ENCODE measurements around the gene AQP3. TPM values are rescaled to one million over a fixed set of nuclear protein-coding genes. Genes with fewer than 3 reads are reported as not detected.
A peak's percentile ranks its signal among the peaks of the same experiment; 100 is the strongest.

Gene AQP3
- total and polyA plus RNA-seq, 12 donors, result 1.9 to 37.2 (median 10.1) TPM

- WGBS, 2 donors, result 92 to 94% methylated on average over 1 of the region's 1 CpG
- no peak for ATAC-seq
- DNase-seq, result no peak
- Histone ChIP-seq H3K27me3 (peaks cover 0 to 5% (median 0%) of the 10 kb centered on the region in 7 donors), H3K4me3 (no peak overlapping the region), H3K4me1 (peaks cover 4 to 43% (median 30%) of the 10 kb centered on the region in 9 donors), H3K27ac (no peak overlapping the region), H3K9me3 (no peaks in the 10 kb centered on the region), H3K36me3 (peaks cover 0 to 5% (median 0%) of the 10 kb centered on the region in 9 donors)
- TF ChIP-seq CTCF (IDR thresholded peaks at IDR 0.05), result no peak
- intact Hi-C loops (cut with DNase I), result no loop called here
These were observed 9.5 kb downstream of the AQP3 start for GRCh38 chr9:33437898-33438297.

- Histone ChIP-seq H3K36me3 (peaks cover 0 to 4% (median 0%) of the 10 kb centered on the region in 9 donors), H3K9me3 (no peaks in the 10 kb centered on the region), H3K27me3 (peaks cover 0 to 5% (median 0%) of the 10 kb centered on the region in 7 donors), H3K4me3 (no peak overlapping the region), H3K27ac (peak overlapping the region in 8 of 10 donors; percentile 22 to 62 (median 42)), H3K4me1 (peaks cover 4 to 43% (median 30%) of the 10 kb centered on the region in 9 donors)
- intact Hi-C loops (cut with DNase I), result no loop called here
- TF ChIP-seq CTCF (IDR thresholded peaks at IDR 0.05), result no peak
- no peak for DNase-seq
- peak in 2 of 8 donors; percentile 24 to 29 for ATAC-seq
- 37 to 41% methylated on average over 2 of the region's 2 CpGs for WGBS, 2 donors
These were observed 10.2 kb downstream of the AQP3 start for GRCh38 chr9:33437205-33437604.

- peak in 7 of 8 donors; percentile 16 to 60 (median 30) for ATAC-seq
- WGBS, 2 donors, result 38 to 51% methylated on average over 8 of the region's 8 CpGs
These were observed 10.9 kb downstream of the AQP3 start for GRCh38 chr9:33436445-33436844.

GRCh38 chr9:33435821-33436277, 11.5 kb downstream of the AQP3 start:
- peak overlapping the region in 6 of 10 donors; percentile 28 to 62 (median 46) for H3K27ac ChIP-seq
- H3K4me3 ChIP-seq, result no peak overlapping the region
- H3K9me3 ChIP-seq, result no peaks in the 10 kb centered on the region
- no peaks in the 10 kb centered on the region for H3K36me3 ChIP-seq
- peaks cover 0 to 5% (median 0%) of the 10 kb centered on the region in 7 donors for H3K27me3 ChIP-seq
- ATAC-seq, result peak in 6 of 8 donors; percentile 3 to 54 (median 25)
- intact Hi-C loops (cut with DNase I), result no loop called here
- no peak for DNase-seq
- 54 to 57% methylated on average over 8 of the region's 8 CpGs for WGBS, 2 donors
- no peak for TF ChIP-seq CTCF (IDR thresholded peaks at IDR 0.05)
- H3K4me1 ChIP-seq, result peaks cover 5 to 50% (median 30%) of the 10 kb centered on the region in 9 donors

More at GRCh38 chr9:33436445-33436844, 10.9 kb downstream of the AQP3 start:
- Histone ChIP-seq H3K9me3 (no peaks in the 10 kb centered on the region), H3K36me3 (no peaks in the 10 kb centered on the region), H3K4me3 (no peak overlapping the region), H3K4me1 (peaks cover 4 to 45% (median 30%) of the 10 kb centered on the region in 9 donors), H3K27ac (peak overlapping the region in 8 of 10 donors; percentile 22 to 62 (median 42)), H3K27me3 (peaks cover 0 to 5% (median 0%) of the 10 kb centered on the region in 7 donors)
- intact Hi-C loops (cut with DNase I), result no loop called here
- DNase-seq, result no peak
- TF ChIP-seq CTCF (IDR thresholded peaks at IDR 0.05), result no peak

All from heart right ventricle (tissue), 16 donors.